GM23248 (cell line): ENCODE data around the gene KCNG1.

Experiments used
- EZH2 ChIP-seq: fragments of 200-600 bp; sonication (generic); IDR thresholded peaks from 2 replicates; pipeline ENCODE4 v1.6.1; 2018; ENCODE audit warnings: antibody characterized with exemption, mild to moderate bottlenecking; ENCODE audit not compliant: insufficient read depth, poor library complexity, severe bottlenecking
- EZH2phosphoT487 ChIP-seq: fragments of 200-600 bp; sonication (generic); IDR thresholded peaks from 2 replicates; pipeline ENCODE4 v1.6.1; 2018; ENCODE audit warnings: antibody characterized with exemption, moderate library complexity, mild to moderate bottlenecking, low read depth; ENCODE audit not compliant: insufficient read depth

GRCh38 chr20:51026269-51026668 lies 3.4 kb upstream of the KCNG1 start:
- TF ChIP-seq EZH2 (no peak), EZH2phosphoT487 (no peak)
